ENCODE results near the gene PDLIM1.

GRCh38 chr10:95247881-95248583 lies 42.8 kb downstream of the PDLIM1 start:
- no peak for TF ChIP-seq YY1 (IDR thresholded peaks at IDR 0.05; ENCODE audit: insufficient read depth, insufficient read length)
- no peak for TF ChIP-seq ZNF274 (IDR thresholded peaks at IDR 0.05; ENCODE audit: low read depth, low read length)
- no peak for TF ChIP-seq SUZ12 (IDR thresholded peaks at IDR 0.05; ENCODE audit: extremely low read depth, insufficient read depth, insufficient read length)

Measured in NT2/D1 (cell line).